GM19025 (cell line): Measurements from ENCODE around the gene SRPK2.

ENCODE experiments used
- ATAC-seq: cut with Tn5 transposase; IDR thresholded peaks from one replicate; pipeline ENCODE4 v1.9.1; 2021; ENCODE audit warnings: mild to moderate bottlenecking, low read depth, moderate library complexity; ENCODE audit not compliant: unreplicated experiment

SRPK2 gene

DNA sequence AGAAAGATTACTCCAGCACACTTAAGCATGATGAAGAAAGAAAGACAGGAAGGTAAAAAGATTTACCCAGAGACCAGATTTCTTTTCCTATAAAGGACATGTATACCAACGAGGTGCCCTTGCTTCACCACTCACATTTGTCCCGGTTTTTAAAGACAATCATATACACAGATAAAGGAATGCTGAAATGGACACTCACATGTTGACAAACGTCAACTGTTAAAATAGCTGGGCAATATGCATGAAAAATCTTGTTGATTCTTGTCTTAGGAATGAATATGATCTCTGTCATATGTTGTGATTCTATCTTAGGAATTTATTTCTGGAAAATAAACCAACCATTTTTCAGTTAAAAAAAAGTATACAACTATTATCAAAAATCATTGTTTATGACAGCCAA is 158.2 kb downstream of the SRPK2 start:
- no peak for ATAC-seq

DNA sequence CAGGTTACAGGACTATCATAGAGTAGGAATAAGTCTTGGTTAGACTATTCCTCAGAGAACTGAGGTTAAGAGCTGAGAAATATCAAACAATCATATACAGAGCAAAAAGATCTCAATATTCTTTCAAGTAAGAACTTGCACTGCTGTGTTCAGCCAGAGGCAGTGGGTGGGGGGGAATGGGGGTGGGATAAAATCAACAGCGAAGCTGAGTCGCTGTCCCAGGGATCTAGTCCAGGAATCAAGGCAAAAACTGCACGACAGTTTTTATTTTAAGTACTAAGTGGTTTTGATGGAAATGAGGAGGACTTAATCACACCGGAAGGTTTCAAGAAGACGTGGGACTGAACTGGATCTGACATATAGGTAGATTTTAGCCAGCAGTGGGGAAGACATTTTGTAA is 159.1 kb downstream of the SRPK2 start:
- ATAC-seq = no peak

DNA sequence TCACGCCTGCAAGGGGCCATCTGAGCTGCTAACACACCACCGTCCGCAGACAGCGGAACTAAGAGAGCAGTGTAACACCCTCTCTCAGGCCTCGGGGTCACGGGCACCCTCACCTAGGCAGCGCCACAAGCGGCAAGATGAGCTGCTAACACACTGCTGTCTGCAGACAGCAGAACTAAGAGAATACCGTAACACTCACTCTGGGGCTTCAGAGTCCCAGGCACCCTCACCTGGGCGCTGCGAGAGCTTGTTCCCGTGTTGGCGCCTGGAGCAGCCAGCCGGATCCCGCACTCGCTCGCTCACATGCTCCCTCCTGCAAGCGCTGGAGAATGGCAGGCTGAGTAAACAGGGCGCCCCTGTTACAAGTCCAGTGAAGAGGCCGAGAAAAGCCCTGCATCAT is 160.2 kb downstream of the SRPK2 start:
- no peak for ATAC-seq

DNA sequence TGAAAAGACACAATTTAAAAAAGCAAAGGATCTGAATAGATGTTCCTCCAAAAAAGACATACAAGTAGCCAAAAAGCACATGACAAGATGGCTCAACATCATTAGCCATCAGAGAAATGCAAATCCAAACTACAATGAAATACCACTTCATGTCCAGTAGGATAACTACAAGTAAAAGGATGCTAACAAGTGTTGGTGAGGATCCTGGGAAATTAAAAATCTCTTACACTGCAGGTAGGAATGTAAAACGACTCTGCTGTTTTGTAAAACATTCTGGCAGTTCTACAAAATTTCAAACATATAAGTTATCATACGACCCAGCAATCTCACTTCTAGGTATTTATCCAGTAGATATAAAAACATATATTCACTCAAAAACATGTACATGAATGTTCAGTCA is 161.3 kb downstream of the SRPK2 start:
- ATAC-seq = no peak

DNA sequence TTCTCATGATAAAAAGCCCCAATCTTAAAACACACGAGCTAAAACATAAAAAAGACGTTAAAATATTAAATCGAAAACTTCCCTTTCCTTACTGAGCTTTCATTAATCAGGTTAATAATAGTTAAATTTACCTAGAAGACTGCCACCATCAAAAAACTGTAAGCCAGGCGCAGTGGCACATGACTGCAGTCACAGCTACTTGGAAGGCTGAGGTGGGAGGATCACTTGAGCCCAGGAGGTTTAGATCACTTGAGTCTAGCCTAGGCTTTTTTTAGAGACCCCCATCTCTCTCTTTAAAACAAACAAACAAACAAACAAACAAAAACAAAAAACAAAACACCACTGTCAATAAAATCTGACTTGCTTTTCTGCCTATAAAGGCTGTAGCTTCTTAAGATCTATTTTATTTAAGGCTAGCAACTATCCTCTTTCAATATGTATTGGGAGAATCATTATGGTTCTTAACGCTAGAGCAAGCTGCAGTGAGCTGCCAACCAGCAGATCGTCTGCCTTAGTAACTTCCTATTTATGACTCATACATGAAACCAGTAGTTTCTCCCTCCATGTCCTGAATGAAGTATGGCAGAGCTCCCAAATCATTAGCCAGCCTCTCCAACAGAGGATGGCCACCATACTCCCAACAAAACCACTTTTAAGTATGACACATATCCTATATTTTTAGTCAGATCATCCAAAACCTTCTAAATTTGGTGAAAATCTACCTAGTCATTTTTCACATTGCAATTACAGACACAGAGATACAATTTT is 163.7 kb downstream of the SRPK2 start:
- ATAC-seq = peak; percentile 84

DNA sequence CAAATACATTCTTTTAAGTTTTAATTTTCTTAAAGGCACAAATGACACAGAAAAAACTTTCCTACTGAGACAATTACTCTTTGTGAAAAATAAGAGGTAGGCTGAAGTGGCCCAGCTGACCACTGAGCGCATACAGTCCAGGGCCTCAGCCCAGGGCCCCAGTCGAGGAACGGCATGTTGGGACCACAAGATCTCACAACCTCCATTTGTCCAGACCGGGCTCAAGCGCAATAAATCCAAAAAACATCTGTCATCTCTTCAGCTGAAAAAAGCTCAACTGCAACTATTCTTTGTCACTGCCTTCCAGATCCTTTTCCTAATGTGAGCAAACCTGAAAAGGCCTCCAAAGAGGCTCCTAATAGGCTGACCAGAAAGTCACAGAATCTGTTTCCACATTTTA is 165.8 kb downstream of the SRPK2 start:
- no peak for ATAC-seq

DNA sequence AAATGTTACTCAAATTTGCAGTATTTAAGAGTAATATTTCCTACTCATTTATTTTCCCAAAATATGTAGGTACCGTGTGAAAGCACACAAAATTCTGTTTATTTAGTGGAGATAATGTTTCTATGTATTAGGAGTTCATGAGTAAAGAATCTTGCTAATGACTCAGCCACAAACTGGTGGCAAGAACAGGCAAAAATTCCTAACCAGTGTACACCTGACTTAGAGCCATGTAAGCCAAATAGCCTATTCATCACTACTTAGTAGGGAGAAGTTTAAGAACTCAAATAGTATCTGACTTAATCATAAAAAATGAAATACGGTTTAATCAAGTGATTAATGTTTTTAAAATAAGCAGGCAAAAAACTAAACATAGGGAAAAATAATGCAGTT is 169.0 kb downstream of the SRPK2 start:
- no peak for ATAC-seq

DNA sequence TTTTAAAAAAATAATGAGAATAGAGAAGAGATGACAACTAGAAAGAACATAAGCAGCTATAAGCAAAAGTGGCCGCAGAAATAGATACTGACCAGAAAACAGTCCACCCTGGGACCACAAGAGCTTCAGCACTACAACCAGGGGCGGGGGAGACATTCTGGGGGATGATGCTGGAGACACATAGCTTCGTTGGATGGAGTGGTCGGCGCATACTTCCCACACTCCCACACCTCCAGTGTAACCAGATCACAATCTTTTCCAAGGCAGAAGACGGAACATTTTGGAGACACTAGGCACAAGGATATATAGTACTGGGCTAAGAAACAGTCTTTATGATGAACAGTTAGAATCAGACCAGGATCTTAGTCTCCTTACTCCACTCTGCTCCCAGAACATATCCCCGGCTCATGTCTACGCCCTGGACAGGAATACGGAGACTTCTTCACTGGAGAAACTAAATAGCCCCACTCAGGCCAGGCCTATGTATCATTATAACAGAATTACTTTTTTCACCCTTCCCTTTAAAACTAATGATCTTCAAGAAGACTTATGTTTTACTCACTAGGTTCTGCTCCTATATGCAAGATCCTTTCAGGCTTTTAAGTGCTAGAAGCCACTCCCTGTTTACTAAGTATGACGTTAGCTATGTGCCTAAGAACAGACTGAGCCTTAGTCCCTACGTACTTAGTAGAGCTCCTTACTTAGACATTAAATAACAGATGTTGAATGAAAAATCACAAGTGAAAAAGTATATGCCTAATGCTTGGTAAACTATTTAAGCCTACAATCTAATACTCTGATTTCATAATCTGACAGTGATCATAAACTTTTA is 169.6 kb downstream of the SRPK2 start:
- no peak for ATAC-seq

DNA sequence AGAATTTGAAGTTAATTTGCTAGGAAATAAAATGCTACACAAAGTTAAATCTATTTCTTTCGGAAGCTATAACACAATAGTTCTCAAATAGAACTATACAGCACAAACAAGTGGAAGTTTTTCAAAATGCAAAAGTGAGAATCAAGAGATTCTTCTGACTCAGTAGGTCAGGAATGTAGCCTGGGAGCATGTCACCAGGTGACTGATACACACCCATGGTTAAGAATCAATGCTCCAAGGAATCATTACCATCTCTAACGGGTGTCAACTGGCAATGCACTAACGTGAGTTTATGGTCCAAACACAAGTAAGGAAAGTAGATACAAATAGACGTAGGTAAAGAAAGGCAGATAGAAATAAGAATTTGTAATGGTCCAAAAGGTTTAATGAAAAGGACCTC is 170.5 kb downstream of the SRPK2 start:
- no peak for ATAC-seq

DNA sequence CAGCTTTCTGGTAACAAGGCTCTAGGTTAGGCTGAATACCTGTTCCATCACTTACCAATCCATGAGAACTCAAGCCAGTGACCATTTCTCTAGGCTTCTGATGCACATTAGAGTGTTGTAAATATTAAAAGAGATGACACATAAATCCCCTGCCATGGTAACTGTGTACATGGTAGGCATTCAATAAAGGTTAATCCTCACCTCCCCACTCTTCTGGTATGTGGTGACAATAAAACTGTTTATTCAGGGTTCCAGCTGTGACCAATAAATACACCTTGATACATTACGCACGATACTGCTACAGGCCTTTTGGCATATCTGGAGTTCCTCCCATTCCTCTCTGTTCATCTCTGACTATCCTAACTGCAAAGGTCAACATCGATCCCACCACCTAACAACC is 171.9 kb downstream of the SRPK2 start:
- ATAC-seq = no peak

DNA sequence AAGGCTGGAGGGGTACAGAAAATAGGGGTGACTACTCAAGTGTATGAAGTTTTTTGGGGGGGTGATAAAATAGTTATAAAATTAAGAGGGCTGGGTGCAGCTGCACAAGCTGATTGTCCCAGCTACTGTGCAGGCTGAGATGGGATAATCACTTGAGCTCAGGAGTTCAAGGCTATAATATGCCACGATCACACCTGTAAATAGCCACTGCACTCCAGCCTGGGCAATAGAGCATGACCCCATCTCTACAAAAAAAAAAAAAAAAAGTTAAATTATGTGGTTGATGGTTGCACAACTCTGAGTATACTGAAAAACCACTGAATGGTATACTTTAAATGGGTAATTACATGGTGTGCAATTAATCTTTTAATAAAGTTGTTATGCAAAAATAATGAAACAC is 172.9 kb downstream of the SRPK2 start:
- no peak for ATAC-seq

DNA sequence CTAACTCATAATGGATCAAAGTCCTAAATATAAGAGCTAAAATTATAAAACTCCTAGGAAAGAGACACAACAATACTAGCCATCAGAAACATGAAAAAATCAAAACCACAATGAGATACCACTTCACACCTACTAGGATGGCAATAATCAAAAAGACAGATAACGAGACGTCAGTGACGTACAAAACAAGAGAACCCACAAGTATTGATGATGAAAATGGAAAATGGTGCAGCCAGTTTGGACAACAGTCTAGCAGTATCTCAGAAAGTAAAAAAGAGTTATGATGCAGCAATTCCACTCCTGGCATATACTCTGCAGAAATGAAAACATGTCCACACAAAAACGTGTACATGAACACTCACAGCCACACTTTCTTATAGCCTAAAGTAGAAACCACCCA is 173.5 kb downstream of the SRPK2 start:
- ATAC-seq = no peak

DNA sequence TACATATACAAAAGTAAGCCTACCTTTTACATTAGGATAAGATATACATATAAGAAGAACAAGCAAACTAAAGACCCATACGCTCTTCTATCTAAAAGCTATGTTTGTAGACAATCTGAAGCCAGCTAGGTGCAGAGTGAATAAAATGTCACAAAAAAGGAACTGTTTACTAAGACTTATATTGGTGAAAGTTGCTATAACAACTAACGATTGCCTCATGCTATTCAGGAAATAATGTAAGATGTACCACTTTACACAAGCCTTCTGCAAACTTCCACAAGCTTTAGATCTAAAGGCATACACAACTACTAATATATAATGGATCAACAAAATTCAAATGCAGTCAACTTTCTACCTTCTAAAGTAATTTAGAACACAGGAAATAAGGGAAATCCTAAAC is 175.1 kb downstream of the SRPK2 start:
- ATAC-seq = no peak

DNA sequence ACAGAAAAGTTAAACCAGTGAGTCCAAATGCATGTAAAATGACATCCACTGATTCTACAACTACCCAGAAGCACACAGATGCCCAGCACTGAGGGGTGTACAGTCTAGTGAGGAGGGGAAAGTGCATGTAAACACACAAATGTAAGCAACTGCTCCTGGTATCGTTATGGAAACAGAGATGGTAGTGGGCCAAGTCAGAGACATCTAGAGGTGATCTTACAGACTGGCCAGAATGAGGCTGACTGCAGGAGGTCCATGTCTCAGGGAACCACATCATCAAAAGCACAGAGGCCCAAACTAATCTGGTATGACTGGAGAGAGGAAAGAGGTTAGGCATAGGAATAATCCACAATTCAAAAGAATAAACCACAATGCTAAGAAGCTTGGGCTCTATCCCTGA is 176.5 kb downstream of the SRPK2 start:
- ATAC-seq = no peak

DNA sequence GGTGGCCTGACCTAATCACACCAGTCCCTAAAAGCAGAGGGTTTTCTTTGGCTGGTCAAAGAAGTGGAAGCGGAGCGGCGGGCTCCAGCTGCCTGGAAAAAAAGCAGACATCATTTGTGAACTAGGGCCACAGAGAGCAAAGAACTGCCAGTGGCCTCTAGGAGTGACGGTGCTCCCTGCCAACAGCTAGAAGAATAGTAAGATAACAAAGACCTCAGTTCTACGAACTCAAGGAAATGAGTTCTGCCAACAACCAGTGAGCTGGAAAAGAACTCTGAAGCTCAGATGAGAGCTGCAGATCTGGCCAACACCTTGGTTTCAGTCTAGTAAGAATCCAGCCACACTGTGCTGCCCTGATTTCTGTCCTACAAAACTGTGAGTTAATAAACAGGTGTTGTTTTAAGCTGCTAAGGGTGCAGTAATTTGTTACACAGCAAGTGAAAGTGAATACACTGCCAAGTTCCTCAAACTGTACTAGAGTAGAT is 178.0 kb downstream of the SRPK2 start:
- ATAC-seq = peak; percentile 84

DNA sequence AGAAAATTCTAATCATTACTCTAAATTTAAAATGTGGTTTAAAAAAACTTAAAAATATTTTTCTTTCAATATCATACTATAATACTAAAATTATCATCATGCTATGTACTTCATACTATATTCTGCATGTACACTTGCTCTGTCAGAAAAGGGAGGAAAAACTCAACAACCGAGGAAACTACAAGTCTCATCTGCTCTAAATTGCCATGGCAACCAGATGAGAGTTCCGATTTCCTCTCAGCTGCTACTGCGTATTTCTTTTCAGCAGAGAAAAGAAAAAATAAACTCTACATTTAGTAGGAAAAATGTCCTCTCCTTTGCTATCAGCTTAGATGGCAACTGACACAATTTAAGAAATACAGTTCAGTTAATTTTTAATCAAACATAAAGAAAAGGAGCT is 178.9 kb downstream of the SRPK2 start:
- ATAC-seq = no peak

DNA sequence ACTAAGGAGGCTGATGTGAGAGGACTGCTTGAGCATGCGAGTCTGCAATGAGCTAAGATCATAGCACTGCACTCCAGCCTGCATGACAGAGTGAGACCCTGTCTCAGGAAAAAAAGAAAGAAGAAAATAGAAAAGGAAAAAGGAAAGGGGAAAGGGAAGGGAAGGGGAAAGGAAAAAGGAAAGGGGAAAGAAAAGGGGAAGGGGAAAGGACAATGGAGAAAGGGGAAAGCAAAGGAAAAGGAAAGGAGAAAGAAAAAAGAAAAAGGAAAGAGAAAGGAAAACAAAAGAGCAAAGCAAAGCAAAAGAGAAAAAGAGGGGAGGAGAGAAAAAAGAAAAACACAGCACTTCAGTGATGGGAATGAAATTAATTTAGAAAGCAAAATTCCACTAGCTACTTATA is 179.3 kb downstream of the SRPK2 start:
- ATAC-seq = no peak

DNA sequence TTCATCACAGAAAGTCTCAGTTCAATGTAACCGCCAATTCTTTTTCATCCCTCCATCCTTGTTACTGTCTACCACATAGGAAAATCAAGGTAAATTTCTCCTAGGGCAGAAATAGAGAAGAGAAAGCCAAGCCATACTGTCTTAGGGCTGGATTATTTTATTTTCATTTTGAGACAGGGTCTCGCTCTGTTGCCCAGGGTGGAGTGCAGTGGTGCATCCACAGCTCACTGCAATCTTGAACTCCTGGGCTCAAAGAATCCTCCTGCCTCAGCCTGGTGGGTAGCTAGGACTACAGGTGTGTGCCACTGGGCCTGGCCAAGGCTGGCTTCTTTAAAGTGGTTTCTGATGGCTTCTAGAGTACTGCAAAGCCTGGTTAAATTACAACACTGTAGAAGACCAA is 181.7 kb downstream of the SRPK2 start:
- no peak for ATAC-seq

DNA sequence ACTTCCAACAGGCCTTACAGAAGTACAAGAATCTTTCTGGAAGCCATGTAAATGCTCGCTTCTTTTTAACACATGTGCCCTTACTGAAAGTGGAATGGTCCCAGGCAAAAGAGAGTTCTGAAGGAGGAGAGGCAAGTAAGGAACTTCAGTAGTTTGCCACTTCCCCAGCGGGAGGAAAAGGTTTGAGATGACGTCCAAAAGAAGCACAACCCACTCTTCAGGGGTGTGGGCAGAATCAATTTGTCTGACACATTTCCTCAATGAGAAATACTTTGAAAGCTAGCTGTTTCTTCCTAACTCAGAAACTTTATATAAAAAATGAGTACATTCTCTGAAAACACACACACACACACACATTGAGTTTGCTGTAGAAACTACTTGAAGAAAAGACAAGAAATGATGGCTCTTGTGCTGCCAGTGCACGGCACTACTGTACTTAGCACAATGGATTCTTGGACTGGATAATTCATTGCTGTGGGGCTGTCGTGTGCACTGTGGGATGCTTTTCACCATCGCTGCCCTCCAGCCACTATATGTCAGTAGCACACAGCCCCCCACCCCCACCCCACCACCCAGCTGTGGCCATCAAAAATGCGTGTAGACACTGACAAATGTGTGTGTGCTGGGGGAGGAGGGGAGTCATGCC is 183.0 kb downstream of the SRPK2 start:
- no peak for ATAC-seq

DNA sequence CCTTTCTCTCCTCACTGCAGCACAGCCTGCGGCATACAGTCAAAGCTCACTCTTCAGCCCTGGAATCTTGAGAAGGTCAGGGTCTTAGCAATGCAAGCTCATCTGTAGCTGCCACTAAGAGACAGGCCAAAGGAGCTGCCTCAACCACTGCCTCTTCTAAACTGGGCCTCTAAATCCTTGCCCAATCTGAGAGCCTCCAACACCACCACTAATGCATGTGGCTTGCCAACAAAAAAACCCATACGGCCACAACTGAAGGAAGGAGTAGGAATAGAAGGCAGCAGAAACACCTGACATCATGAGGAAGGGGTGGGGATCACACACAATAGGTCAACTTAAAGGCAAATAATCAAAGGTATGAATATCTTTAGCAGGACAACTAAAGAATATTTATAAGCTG is 183.8 kb downstream of the SRPK2 start:
- ATAC-seq = no peak

DNA sequence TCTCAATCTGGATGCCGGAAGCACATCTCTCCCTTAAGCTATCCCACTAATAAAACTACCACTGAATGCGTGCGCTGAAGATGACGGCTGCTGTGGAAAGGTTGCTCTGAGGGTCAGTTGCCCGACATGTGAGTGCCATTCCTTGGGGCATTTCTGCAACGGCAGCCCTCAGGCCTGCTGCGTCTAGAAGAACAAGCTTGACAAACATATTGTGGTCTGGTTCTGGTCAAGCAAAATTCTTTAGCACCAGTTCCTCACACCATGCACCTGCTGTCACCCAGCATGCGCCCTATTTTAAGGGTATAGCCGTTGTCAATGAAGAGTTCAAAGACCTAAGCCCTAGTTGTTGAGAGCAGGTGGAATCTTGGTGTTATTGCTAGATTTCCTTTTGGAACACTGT is 184.2 kb downstream of the SRPK2 start:
- no peak for ATAC-seq
